ENCODE measurements around the gene PRPSAP1.

PRPSAP1 gene

GRCh38 chr17:76390003-76390421 is 36.3 kb upstream of the PRPSAP1 start:
- Histone ChIP-seq H3K27ac (no peak overlapping the region), H3K4me2 (no peak overlapping the region), H3K9me3 (no peaks in the 10 kb centered on the region), H3K27me3 (peaks cover 16% of the 10 kb centered on the region), H3K9ac (no peak overlapping the region), H4K20me1 (peaks cover 44% of the 10 kb centered on the region), H3K4me3 (no peak overlapping the region), H3K4me1 (peaks cover 40% of the 10 kb centered on the region), H3K36me3 (peaks cover 59% of the 10 kb centered on the region)
- no peak for TF ChIP-seq Cebpa-rat (IDR thresholded peaks at IDR 0.05)

GRCh38 chr17:76388966-76389888 is 35.5 kb upstream of the PRPSAP1 start:
- Histone ChIP-seq H3K4me1 (peaks cover 47% of the 10 kb centered on the region), H3K27ac (no peak overlapping the region), H3K4me2 (no peak overlapping the region), H3K9me3 (no peaks in the 10 kb centered on the region), H3K4me3 (no peak overlapping the region), H4K20me1 (peaks cover 48% of the 10 kb centered on the region), H3K9ac (no peak overlapping the region), H3K27me3 (peaks cover 23% of the 10 kb centered on the region), H3K36me3 (peaks cover 51% of the 10 kb centered on the region)
- no peak for TF ChIP-seq Cebpa-rat (IDR thresholded peaks at IDR 0.05)

- Histone ChIP-seq H3K36me3 (peaks cover 31% of the 10 kb centered on the region), H3K9me3 (no peaks in the 10 kb centered on the region), H4K20me1 (peaks cover 49% of the 10 kb centered on the region), H3K4me1 (peaks cover 66% of the 10 kb centered on the region), H3K4me2 (peak overlapping the region; percentile 99), H3K9ac (no peak overlapping the region), H3K27me3 (peaks cover 44% of the 10 kb centered on the region), H3K4me3 (no peak overlapping the region), H3K27ac (no peak overlapping the region)
- no peak for TF ChIP-seq Cebpa-rat (IDR thresholded peaks at IDR 0.05)
Measured at GRCh38 chr17:76386966-76387765, 33.5 kb upstream of the PRPSAP1 start.

- peaks cover 22% of the 10 kb centered on the region for H3K36me3 ChIP-seq
- H3K27ac ChIP-seq = no peak overlapping the region
- H3K4me2 ChIP-seq = peak overlapping the region; percentile 99
- H3K4me3 ChIP-seq = peak overlapping the region; percentile 73
- TF ChIP-seq Cebpa-rat (IDR thresholded peaks at IDR 0.05) = no peak
- peaks cover 57% of the 10 kb centered on the region for H4K20me1 ChIP-seq
- H3K27me3 ChIP-seq = peaks cover 54% of the 10 kb centered on the region
- no peaks in the 10 kb centered on the region for H3K9me3 ChIP-seq
- H3K4me1 ChIP-seq = peaks cover 72% of the 10 kb centered on the region
- H3K9ac ChIP-seq = no peak overlapping the region
Measured at GRCh38 chr17:76385892-76386786, 32.4 kb upstream of the PRPSAP1 start.

DNA sequence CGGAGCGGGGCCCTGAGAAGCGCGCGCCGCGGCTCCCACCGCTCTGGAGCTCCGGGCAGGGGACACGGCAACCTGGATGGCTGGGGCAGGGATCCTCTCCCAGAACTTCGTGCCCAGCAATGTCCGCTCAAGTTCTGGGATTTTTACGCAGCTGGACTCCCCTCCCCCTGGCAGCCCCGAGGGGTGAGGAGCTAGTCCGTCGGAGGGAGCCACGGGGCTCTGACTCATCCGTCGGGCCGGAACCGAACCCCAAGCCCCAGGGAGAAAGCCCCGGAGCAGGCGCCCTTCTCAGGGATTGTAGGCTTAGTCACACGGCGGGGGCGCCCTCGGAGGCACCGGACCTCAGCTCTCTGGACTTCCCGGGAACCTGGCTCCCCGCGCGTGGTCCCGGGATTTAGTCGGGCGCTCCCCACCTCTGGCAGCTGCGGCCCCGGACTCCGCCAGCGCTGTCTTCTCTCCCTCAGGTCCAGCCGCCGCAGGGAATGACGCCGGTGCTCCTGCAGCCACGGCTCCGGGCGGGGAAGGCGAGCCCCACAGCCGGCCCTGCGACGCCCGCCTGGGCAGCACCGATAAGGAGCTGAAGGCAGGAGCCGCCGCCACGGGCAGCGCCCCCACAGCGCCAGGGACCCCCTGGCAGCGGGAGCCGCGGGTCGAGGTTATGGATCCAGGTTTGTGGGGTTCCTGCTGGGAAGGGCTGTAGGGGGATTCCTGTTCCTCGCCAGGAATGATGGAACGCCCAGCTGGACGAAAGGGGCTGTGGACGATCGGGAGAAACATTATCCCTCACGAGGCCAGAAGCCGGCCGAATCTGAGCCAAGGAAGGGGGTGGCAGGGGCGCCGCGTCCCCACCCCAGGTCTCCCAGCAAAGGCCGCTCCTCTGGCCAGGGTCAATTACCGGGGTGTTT is 31.5 kb upstream of the PRPSAP1 start:
- H3K4me1 ChIP-seq = peaks cover 71% of the 10 kb centered on the region
- peak overlapping the region; percentile 73 for H3K4me3 ChIP-seq
- H3K9me3 ChIP-seq = no peaks in the 10 kb centered on the region
- no peak for TF ChIP-seq Cebpa-rat (IDR thresholded peaks at IDR 0.05)
- peak overlapping the region; percentile 72; the same call in 1 of the 2 replicates for H3K27ac ChIP-seq
- peaks cover 13% of the 10 kb centered on the region for H3K36me3 ChIP-seq
- H3K9ac ChIP-seq = peak overlapping the region; percentile 74
- peaks cover 63% of the 10 kb centered on the region for H3K27me3 ChIP-seq
- peaks cover 51% of the 10 kb centered on the region for H4K20me1 ChIP-seq
- peak overlapping the region; percentile 99 for H3K4me2 ChIP-seq

GRCh38 chr17:76384222-76384986 is 30.7 kb upstream of the PRPSAP1 start, which contains the start of gene SPHK1:
Gene SPHK1, plus strand, starts transcription at chr17:76384609. Its CDS starts 1,036 bp downstream, at chr17:76385645.
- peaks cover 66% of the 10 kb centered on the region for H3K4me1 ChIP-seq
- H4K20me1 ChIP-seq = peaks cover 43% of the 10 kb centered on the region
- peak within 1 kb of the TSS; percentile 99 for H3K4me2 ChIP-seq
- peak within 1 kb of the TSS; percentile 72 for H3K27ac ChIP-seq
- peak within 1 kb of the TSS; percentile 73 for H3K4me3 ChIP-seq
- no peaks in the 10 kb centered on the region for H3K9me3 ChIP-seq
- TF ChIP-seq Cebpa-rat (IDR thresholded peaks at IDR 0.05) = no peak
- peak within 1 kb of the TSS; percentile 74 for H3K9ac ChIP-seq
- H3K36me3 ChIP-seq = peaks cover 7% of the 10 kb centered on the region; the same call in 1 of the 2 replicates
- H3K27me3 ChIP-seq = peaks cover 66% of the 10 kb centered on the region

- Histone ChIP-seq H4K20me1 (peaks cover 41% of the 10 kb centered on the region), H3K4me2 (peak overlapping the region; percentile 99), H3K9me3 (no peaks in the 10 kb centered on the region), H3K27ac (peak overlapping the region; percentile 72), H3K27me3 (peaks cover 66% of the 10 kb centered on the region), H3K36me3 (peaks cover 2% of the 10 kb centered on the region; the same call in 1 of the 2 replicates), H3K4me3 (peak overlapping the region; percentile 73), H3K9ac (peak overlapping the region; percentile 74), H3K4me1 (peaks cover 66% of the 10 kb centered on the region)
- no peak for TF ChIP-seq Cebpa-rat (IDR thresholded peaks at IDR 0.05)
Measured at GRCh38 chr17:76383546-76384221, 30.0 kb upstream of the PRPSAP1 start.
